WTC11 (cell line): ENCODE data around the gene ZFP91. TPM values are rescaled to one million over a fixed set of nuclear protein-coding genes. Genes with fewer than 3 reads are reported as not detected.

Source experiments
- ATAC-seq: fragments of 200-7000 bp; cut with Tn5 transposase; 2 replicates; pipeline ENCODE4 v1.10.0; 2021; ENCODE audit warnings: mild to moderate bottlenecking, moderate library complexity
- CTCF ChIA-PET: fragments of 300-600 bp; sonication (Branson Sonifier 250); formaldehyde crosslinking; loops from one replicate; lab custom pipeline; 2021; ENCODE audit warnings: antibody characterized with exemption; lab: Charles Lee
- POLR2A ChIA-PET: fragments of 350-600 bp; sonication (Branson Sonifier 250); formaldehyde crosslinking; loops from one replicate; lab custom pipeline; 2021; ENCODE audit warnings: antibody characterized with exemption; lab: Charles Lee
- DNase-seq: peaks from one replicate; pipeline ENCODE4 v3.0.0; 2021; ENCODE audit warnings: low spot score
- H3K27ac Mint-ChIP-seq: 2 replicates; pipeline ENCODE4 v1.8.0; 2021; ENCODE audit warnings: mixed read lengths
- H3K27me3 Mint-ChIP-seq: 2 replicates; pipeline ENCODE4 v1.8.0; 2021; ENCODE audit warnings: low read depth, mild to moderate bottlenecking, moderate library complexity, mixed read lengths
- H3K36me3 Mint-ChIP-seq: 2 replicates; pipeline ENCODE4 v1.8.0; 2021; ENCODE audit warnings: mixed read lengths
- H3K4me1 Mint-ChIP-seq: 2 replicates; pipeline ENCODE4 v1.8.0; 2022; ENCODE audit warnings: mixed read lengths
- H3K4me3 Mint-ChIP-seq: 2 replicates; pipeline ENCODE4 v1.8.0; 2021; ENCODE audit warnings: mild to moderate bottlenecking, moderate library complexity, mixed read lengths
- H3K9me3 Mint-ChIP-seq: 2 replicates; pipeline ENCODE4 v1.8.0; 2021; ENCODE audit warnings: mixed read lengths
- ATF3 ChIP-seq: sonication (generic); formaldehyde crosslinking; conservative IDR thresholded peaks from 2 replicates; pipeline ENCODE4 v1.8.1; 2022; ENCODE audit warnings: mild to moderate bottlenecking, missing genetic modification reagents
- ATF6 ChIP-seq: sonication (generic); formaldehyde crosslinking; IDR thresholded peaks from 2 replicates; pipeline ENCODE4 v1.8.1; 2023; ENCODE audit warnings: mild to moderate bottlenecking, missing genetic modification reagents
- CBFB ChIP-seq: sonication (generic); formaldehyde crosslinking; IDR thresholded peaks from 2 replicates; pipeline ENCODE4 v1.8.1; 2022; ENCODE audit warnings: mild to moderate bottlenecking, low read depth, missing genetic modification reagents
- CREM ChIP-seq: sonication (generic); formaldehyde crosslinking; IDR thresholded peaks from 2 replicates; pipeline ENCODE4 v1.8.1; 2022; ENCODE audit warnings: mild to moderate bottlenecking, missing genetic modification reagents, moderate library complexity
- E2F5 ChIP-seq: sonication (generic); formaldehyde crosslinking; IDR thresholded peaks from 2 replicates; pipeline ENCODE4 v1.8.1; 2022; ENCODE audit warnings: mild to moderate bottlenecking, moderate library complexity, missing genetic modification reagents
- EMX1 ChIP-seq: fragments of 250-450 bp; sonication (Bioruptor Pico); IDR thresholded peaks from 2 replicates; pipeline ENCODE4 v1.8.0; 2021; ENCODE audit warnings: mild to moderate bottlenecking
- ERG ChIP-seq: fragments of 250-450 bp; sonication (Bioruptor Pico); IDR thresholded peaks from 2 replicates; pipeline ENCODE4 v1.8.0; 2021; ENCODE audit warnings: mild to moderate bottlenecking
- FOXJ3 ChIP-seq: sonication (generic); formaldehyde crosslinking; IDR thresholded peaks from 2 replicates; pipeline ENCODE4 v1.9.0; 2021; ENCODE audit warnings: missing genetic modification reagents, mild to moderate bottlenecking, borderline replicate concordance
- FOXK1 ChIP-seq: sonication (generic); formaldehyde crosslinking; IDR thresholded peaks from 2 replicates; pipeline ENCODE4 v1.8.0; 2022; ENCODE audit warnings: mild to moderate bottlenecking, moderate library complexity, missing genetic modification reagents
- IRF1 ChIP-seq: sonication (generic); formaldehyde crosslinking; IDR thresholded peaks from 2 replicates; pipeline ENCODE4 v1.8.0; 2023; ENCODE audit warnings: missing genetic modification reagents
- MLX ChIP-seq: sonication (generic); formaldehyde crosslinking; IDR thresholded peaks from 2 replicates; pipeline ENCODE4 v1.8.1; 2023; ENCODE audit warnings: mild to moderate bottlenecking, missing genetic modification reagents, moderate library complexity
- NFE2L1 ChIP-seq: sonication (generic); formaldehyde crosslinking; IDR thresholded peaks from 2 replicates; pipeline ENCODE4 v1.8.1; 2023; ENCODE audit warnings: missing genetic modification reagents
- NR1H2 ChIP-seq: sonication (generic); formaldehyde crosslinking; IDR thresholded peaks from 2 replicates; pipeline ENCODE4 v1.9.0; 2021; ENCODE audit warnings: mild to moderate bottlenecking, moderate library complexity, missing genetic modification reagents
- NR2C2 ChIP-seq: sonication (generic); formaldehyde crosslinking; IDR thresholded peaks from 2 replicates; pipeline ENCODE4 v1.8.0; 2022; ENCODE audit warnings: mild to moderate bottlenecking, missing genetic modification reagents
- OVOL2 ChIP-seq: fragments of 250-450 bp; sonication (Bioruptor Pico); IDR thresholded peaks from 2 replicates; pipeline ENCODE4 v1.9.0; 2021; ENCODE audit warnings: mild to moderate bottlenecking, borderline replicate concordance
- PRRX2 ChIP-seq: fragments of 250-450 bp; sonication (Bioruptor Pico); IDR thresholded peaks from 2 replicates; pipeline ENCODE4 v1.8.0; 2021; ENCODE audit warnings: mild to moderate bottlenecking
- RELA ChIP-seq: sonication (generic); formaldehyde crosslinking; IDR thresholded peaks from 2 replicates; pipeline ENCODE4 v1.8.1; 2022; ENCODE audit warnings: missing genetic modification reagents, mild to moderate bottlenecking, borderline replicate concordance
- SMAD3 ChIP-seq: sonication (generic); formaldehyde crosslinking; IDR thresholded peaks from 2 replicates; pipeline ENCODE4 v1.8.0; 2022; ENCODE audit warnings: missing genetic modification reagents, mild to moderate bottlenecking, borderline replicate concordance
- TEAD1 ChIP-seq: sonication (generic); formaldehyde crosslinking; IDR thresholded peaks from 2 replicates; pipeline ENCODE4 v1.8.0; 2022; ENCODE audit warnings: mild to moderate bottlenecking, missing genetic modification reagents
- TEAD4 ChIP-seq: sonication (generic); formaldehyde crosslinking; IDR thresholded peaks from 2 replicates; pipeline ENCODE4 v1.8.0; 2022; ENCODE audit warnings: mild to moderate bottlenecking, missing genetic modification reagents
- USF1 ChIP-seq: sonication (generic); formaldehyde crosslinking; IDR thresholded peaks from 2 replicates; pipeline ENCODE4 v1.8.0; 2022; ENCODE audit warnings: mild to moderate bottlenecking, missing genetic modification reagents
- USF2 ChIP-seq: sonication (generic); formaldehyde crosslinking; IDR thresholded peaks from 2 replicates; pipeline ENCODE4 v1.8.1; 2023; ENCODE audit warnings: mild to moderate bottlenecking, missing genetic modification reagents, moderate library complexity
- ZNF138 ChIP-seq: sonication (generic); formaldehyde crosslinking; conservative IDR thresholded peaks from 2 replicates; pipeline ENCODE4 v1.8.1; 2022; ENCODE audit warnings: mild to moderate bottlenecking, moderate library complexity, missing genetic modification reagents
- ZNF219 ChIP-seq: sonication (generic); formaldehyde crosslinking; IDR thresholded peaks from 2 replicates; pipeline ENCODE4 v1.8.0; 2023; ENCODE audit warnings: missing genetic modification reagents, mild to moderate bottlenecking, borderline replicate concordance
- ZNF317 ChIP-seq: sonication (generic); formaldehyde crosslinking; IDR thresholded peaks from 2 replicates; pipeline ENCODE4 v1.8.1; 2023; ENCODE audit warnings: low read depth, mild to moderate bottlenecking, moderate library complexity, missing genetic modification reagents, borderline replicate concordance
- total RNA-seq: library from RNA; stranded (reverse); gene quantifications from 3 replicates; pipeline ENCODE4 v1.2.3, GENCODE V29; 2021

ZFP91 gene
- total RNA-seq, 1 experiment from 2014 or later: 28.1 TPM

GRCh38 chr11:58573451-58574104 is 5.3 kb upstream of the ZFP91 start (continued):
- no peak for TF ChIP-seq FOXK1 (CRISPR knock-in tag)
- TF ChIP-seq USF1 (CRISPR knock-in tag): no peak
- TF ChIP-seq ERG: no peak
- TF ChIP-seq E2F5 (CRISPR knock-in tag): no peak
- TF ChIP-seq ZNF138 (CRISPR knock-in tag): no peak
- TF ChIP-seq NR1H2 (CRISPR knock-in tag): no peak
- TF ChIP-seq RELA: no peak
- no peak for TF ChIP-seq TEAD1 (CRISPR knock-in tag)
- no peak for TF ChIP-seq CREM
- no peak for TF ChIP-seq SMAD3 (CRISPR knock-in tag)
- TF ChIP-seq ZNF219 (CRISPR knock-in tag): no peak

GRCh38 chr11:58574881-58575280 is 4.0 kb upstream of the ZFP91 start:
- Mint-ChIP-seq H3K36me3 (no peaks in the 10 kb centered on the region), H3K4me3 (no peak overlapping the region), H3K27me3 (no peaks in the 10 kb centered on the region), H3K27ac (no peak overlapping the region), H3K9me3 (no peaks in the 10 kb centered on the region), H3K4me1 (peaks cover 12% of the 10 kb centered on the region)
- CTCF ChIA-PET: interaction anchor here (1.4 kb wide), 1 partner anchor 55 kb away, joined by 3 read pairs; no protein-coding TSS in a partner anchor
- ATAC-seq (no peak), DNase-seq (no peak)
- POLR2A ChIA-PET: no interaction called here
- TF ChIP-seq ZNF317 (CRISPR knock-in tag): no peak
- no peak for TF ChIP-seq FOXJ3 (CRISPR knock-in tag)
- TF ChIP-seq EMX1 (CRISPR knock-in tag): no peak
- no peak for TF ChIP-seq FOXK1 (CRISPR knock-in tag)
- no peak for TF ChIP-seq PRRX2
- TF ChIP-seq ZNF138 (CRISPR knock-in tag): no peak
- TF ChIP-seq OVOL2 (CRISPR knock-in tag): no peak
- no peak for TF ChIP-seq TEAD4

GRCh38 chr11:58575377-58576020 is 3.4 kb upstream of the ZFP91 start, which contains the start of gene LPXN:
TSS of gene LPXN (minus strand) at chr11:58575856. CDS start at chr11:58575772, 84 bp downstream.
- Mint-ChIP-seq H3K36me3 (peaks cover 2% of the 10 kb centered on the region; the same call in 1 of the 2 replicates), H3K4me3 (peak within 1 kb of the TSS; percentile 96), H3K27ac (peak within 1 kb of the TSS; percentile 41; the same call in 1 of the 2 replicates), H3K4me1 (peaks cover 18% of the 10 kb centered on the region), H3K27me3 (no peaks in the 10 kb centered on the region), H3K9me3 (no peaks in the 10 kb centered on the region)
- ChIA-PET CTCF (interaction anchor here (1.4 kb wide), 2 partner anchors 54 to 213 kb away, joined by 3 to 9 read pairs; no protein-coding TSS in a partner anchor), POLR2A (no interaction called here)
- DNase-seq: no peak
- ATAC-seq: no peak
- TF ChIP-seq NR2C2 (CRISPR knock-in tag) (no peak), USF2 (CRISPR knock-in tag) (no peak), MLX (no peak), CREM (no peak), ATF6 (CRISPR knock-in tag) (no peak), ZNF219 (CRISPR knock-in tag) (no peak), NFE2L1 (no peak), IRF1 (no peak), ATF3 (CRISPR knock-in tag) (no peak), CBFB (CRISPR knock-in tag) (no peak)
